RWPE1 (cell line): ENCODE data around the gene PTPRD.

Experiments used
- CTCF ChIA-PET: fragments of 350-600 bp; sonication (Branson Sonifier 250); formaldehyde crosslinking; extraction: SDS; loops from one replicate; lab custom pipeline; 2021; lab: Yijun Ruan, JAX
- POLR2A ChIA-PET: fragments of 400-600 bp; formaldehyde crosslinking; extraction: SDS; loops from one replicate; lab custom pipeline; 2020; ENCODE audit warnings: antibody characterized with exemption; ENCODE audit not compliant: low non-redundant PET; lab: Yijun Ruan, JAX
- DNase-seq: peaks from one replicate; pipeline ENCODE4 v3.0.0; 2012; ENCODE audit warnings: low spot score
- H3K27ac ChIP-seq: fragments of 450-650 bp; 2 replicates; pipeline ENCODE4 v1.5.1; 2017
- TF ChIP-seq, protein P1 (sequence below): fragments of 450-650 bp; conservative IDR thresholded peaks from 2 replicates; pipeline ENCODE4 v1.5.1; 2017; ENCODE audit warnings: low read depth, mild to moderate bottlenecking

Gene PTPRD

DNA sequence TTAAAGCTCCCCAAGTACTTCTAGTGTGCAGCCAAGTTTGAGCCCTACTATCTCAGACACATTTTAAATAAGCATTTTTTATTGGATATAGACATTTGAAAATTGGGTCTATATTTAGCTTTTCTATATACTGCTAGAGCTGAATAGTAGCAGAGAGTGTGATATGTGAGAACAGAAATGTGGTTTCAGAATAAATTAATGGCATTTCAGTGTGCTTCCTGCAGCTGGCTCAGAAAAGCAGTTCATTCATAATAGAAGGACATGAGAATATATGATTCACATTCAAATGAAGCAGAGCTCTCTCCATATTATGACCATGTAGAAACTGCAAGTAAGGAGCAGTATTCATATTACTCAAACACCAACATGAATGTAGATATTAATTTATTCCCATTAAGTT, 464.0 kb downstream of the PTPRD start:
- TF ChIP-seq, protein P1, sequence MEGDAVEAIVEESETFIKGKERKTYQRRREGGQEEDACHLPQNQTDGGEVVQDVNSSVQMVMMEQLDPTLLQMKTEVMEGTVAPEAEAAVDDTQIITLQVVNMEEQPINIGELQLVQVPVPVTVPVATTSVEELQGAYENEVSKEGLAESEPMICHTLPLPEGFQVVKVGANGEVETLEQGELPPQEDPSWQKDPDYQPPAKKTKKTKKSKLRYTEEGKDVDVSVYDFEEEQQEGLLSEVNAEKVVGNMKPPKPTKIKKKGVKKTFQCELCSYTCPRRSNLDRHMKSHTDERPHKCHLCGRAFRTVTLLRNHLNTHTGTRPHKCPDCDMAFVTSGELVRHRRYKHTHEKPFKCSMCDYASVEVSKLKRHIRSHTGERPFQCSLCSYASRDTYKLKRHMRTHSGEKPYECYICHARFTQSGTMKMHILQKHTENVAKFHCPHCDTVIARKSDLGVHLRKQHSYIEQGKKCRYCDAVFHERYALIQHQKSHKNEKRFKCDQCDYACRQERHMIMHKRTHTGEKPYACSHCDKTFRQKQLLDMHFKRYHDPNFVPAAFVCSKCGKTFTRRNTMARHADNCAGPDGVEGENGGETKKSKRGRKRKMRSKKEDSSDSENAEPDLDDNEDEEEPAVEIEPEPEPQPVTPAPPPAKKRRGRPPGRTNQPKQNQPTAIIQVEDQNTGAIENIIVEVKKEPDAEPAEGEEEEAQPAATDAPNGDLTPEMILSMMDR, result no peak
- ChIA-PET POLR2A (no interaction called here), CTCF (no interaction called here)
- DNase-seq, result no peak
- no peak overlapping the region for H3K27ac ChIP-seq

DNA sequence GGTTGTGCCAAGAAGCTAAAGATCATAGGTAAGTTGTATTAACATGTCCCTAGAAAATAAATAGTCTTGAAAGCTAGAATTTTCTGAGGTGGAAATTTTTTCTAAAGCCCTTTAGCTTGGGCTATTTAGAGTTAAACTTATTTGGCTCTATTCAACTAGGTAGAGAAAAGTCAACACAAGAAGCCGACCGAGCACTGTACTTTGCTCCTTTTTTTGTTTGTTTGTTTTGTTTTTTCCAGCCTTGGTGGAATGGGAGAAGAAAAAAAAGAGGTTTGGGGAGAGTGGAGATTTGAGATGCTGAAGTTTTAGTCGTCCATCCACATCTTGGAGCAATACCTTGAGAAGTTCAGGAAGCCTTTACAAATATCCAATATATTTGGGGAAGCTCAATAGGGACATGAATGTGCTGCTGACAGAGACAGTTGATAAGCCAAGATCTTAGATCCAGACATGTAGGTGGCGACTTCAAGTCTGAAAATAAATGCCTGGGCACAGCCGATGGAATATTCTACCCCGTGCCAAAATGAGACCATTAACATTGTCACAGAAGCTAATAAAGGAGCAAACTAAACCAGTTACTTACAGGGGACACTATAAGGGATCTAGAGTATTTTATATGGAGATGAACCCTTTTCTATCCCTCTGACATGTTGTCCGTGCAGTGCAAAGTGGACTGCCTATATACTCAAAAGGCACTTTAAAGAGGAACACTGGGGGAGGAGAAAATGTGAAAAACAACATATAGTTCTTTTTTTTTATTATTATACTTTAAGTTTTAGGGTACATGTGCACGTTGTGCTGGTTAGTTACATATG, 466.1 kb downstream of the PTPRD start:
- ChIA-PET POLR2A (no interaction called here), CTCF (interaction anchor here (0.7 kb wide), 1 partner anchor 36 kb away, joined by 4 read pairs; no protein-coding TSS in a partner anchor)
- TF ChIP-seq, protein P1, result no peak
- no peak for DNase-seq
- no peak overlapping the region for H3K27ac ChIP-seq

DNA sequence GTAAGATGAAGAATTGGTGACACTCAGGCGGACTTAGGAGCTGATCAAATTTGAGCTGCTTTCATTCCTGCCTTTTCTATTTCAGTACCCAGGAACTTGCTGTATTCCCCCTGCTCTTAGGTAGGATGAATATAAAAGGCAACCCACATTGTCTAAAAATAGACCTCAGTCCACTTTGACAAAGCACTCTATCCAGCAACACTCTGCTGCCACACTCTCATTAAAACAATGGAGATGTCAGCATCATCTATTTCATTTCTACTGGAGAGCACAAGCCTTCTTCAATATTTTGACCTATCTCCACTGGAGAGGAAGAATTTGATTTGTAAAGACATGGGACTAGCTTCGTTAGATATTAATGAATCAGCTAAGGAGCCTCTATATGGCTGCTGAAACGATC, 468.4 kb downstream of the PTPRD start:
- no peak for DNase-seq
- H3K27ac ChIP-seq, result no peak overlapping the region
- POLR2A ChIA-PET, result no interaction called here
- TF ChIP-seq, protein P1, result no peak
- CTCF ChIA-PET, result no interaction called here

DNA sequence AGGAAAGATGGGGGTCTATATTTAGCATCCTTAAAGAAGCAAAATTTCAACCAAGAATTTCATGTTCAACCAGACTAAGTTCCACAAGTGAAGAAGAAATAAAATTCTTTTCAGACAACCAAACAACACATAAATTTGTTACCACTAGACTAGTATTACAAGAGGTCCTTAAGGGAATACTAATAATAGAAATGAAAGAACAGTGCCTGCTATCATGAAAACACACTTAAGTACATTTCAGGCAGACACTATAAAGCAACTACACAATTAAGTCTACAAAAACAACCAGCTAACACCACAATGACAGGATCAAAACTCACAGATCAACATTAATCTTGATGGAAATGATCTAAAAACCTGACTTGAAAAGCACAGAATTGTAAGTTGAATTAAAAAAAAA, 477.2 kb downstream of the PTPRD start:
- ChIA-PET POLR2A (no interaction called here), CTCF (no interaction called here)
- TF ChIP-seq, protein P1, result no peak
- no peak for DNase-seq
- no peak overlapping the region for H3K27ac ChIP-seq

DNA sequence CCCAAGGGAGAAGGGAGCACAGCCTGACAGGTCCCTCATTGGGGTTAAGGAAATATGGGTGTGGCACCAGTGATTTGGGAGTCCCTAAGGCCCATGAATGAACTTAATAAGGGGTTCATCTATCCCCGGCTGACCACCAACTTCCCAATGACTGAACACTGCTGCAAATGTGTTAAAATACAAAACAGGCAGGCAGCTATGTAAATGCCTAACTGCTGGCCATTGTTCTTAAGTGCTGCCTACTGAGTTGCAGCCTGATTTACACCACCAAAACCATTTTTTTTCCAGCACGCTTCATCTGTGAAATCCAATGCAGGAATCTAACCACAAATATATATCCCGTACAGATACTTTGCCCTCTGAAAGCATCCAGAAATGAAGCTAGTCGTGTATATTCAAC, 478.5 kb downstream of the PTPRD start:
- TF ChIP-seq, protein P1, result no peak
- CTCF ChIA-PET, result no interaction called here
- no peak for DNase-seq
- POLR2A ChIA-PET, result no interaction called here
- no peak overlapping the region for H3K27ac ChIP-seq

DNA sequence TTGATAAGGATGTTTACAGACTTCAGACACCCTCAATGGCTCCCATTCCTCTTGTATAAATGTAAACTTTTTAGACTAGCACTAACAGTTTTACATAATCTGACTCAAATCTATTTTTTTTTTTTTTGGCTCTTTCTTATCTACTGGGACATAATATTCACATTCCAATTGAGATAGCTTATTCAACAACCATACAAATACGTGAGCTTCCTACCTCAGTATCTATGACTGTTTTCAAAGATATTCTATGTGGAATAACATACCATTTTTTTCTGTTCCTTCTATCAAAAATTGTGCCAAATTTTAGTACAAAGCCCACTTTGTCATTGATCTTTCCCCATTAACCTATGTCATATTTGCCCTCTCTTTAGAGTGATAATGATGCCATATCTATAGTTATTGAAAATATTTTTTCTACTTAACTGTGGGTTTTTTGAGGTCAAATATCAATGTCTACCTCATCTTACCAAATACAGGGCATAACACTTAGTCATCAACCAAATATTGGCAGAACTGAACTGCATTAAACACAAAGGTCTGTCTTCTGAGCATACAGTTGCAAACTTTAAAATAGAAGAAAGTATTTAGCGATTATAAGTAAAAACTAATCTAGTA, 482.6 kb downstream of the PTPRD start:
- TF ChIP-seq, protein P1, result no peak
- POLR2A ChIA-PET, result no interaction called here
- no peak overlapping the region for H3K27ac ChIP-seq
- CTCF ChIA-PET, result no interaction called here
- DNase-seq, result no peak
